Measurements from ENCODE around the gene NGFR. TPM values are rescaled to one million over a fixed set of nuclear protein-coding genes. Genes with fewer than 3 reads are reported as not detected.

NGFR gene
- total and polyA plus RNA-seq, 7 experiments from 2014 or later = 0.07 to 0.17 (median 0.16) TPM; not detected in 4

- Histone ChIP-seq H3K27ac (ENCODE audit: low read depth, low read length) (no peak overlapping the region), H3K9me3 (ENCODE audit: control insufficient read depth in 2 of 3, low read length in 3 of 3) (no peaks in the 10 kb centered on the region), H3K27me3 (ENCODE audit: control insufficient read depth in 2 of 2, insufficient read depth in 2 of 2, low read length in 2 of 2) (no peaks in the 10 kb centered on the region), H3K4me3 (ENCODE audit: low read length) (no peak overlapping the region), H3K36me3 (ENCODE audit: control insufficient read depth in 2 of 3, insufficient read depth in 3 of 3, low read length in 3 of 3) (no peaks in the 10 kb centered on the region), H3K4me1 (ENCODE audit: control insufficient read depth in 2 of 2, insufficient read depth in 2 of 2, low read length in 2 of 2) (no peaks in the 10 kb centered on the region)
- ATAC-seq = no peak
- intact Hi-C loops (cut with micrococcal nuclease) = no loop called here
- peaks cover 0 to 15% (median 4%) of the 10 kb centered on the region in 7 donors for H3K4me1 Mint-ChIP-seq
- H3K9me3 Mint-ChIP-seq = peaks cover 0 to 1% (median 0%) of the 10 kb centered on the region in 11 donors
- ChIA-PET POLR2A (no interaction called here), CTCF (no interaction called here)
- H3K4me3 Mint-ChIP-seq = no peak overlapping the region
- H3K27ac Mint-ChIP-seq = no peak overlapping the region
- peaks cover 19 to 26% (median 24%) of the 10 kb centered on the region in 5 donors for H3K27me3 Mint-ChIP-seq
- H3K36me3 Mint-ChIP-seq = no peaks in the 10 kb centered on the region
- DNase-seq = no peak
Measured at GRCh38 chr17:49452661-49453060, 42.4 kb upstream of the NGFR start.

GRCh38 chr17:49454050-49454449 is 41.0 kb upstream of the NGFR start:
- ChIA-PET POLR2A (no interaction called here), CTCF (no interaction called here)
- H3K4me3 ChIP-seq (ENCODE audit: low read length) = no peak overlapping the region
- no peak for ATAC-seq
- no peaks in the 10 kb centered on the region for H3K4me1 ChIP-seq (ENCODE audit: control insufficient read depth in 2 of 2, insufficient read depth in 2 of 2, low read length in 2 of 2)
- H3K4me3 Mint-ChIP-seq = no peak overlapping the region
- no peak overlapping the region for H3K27ac ChIP-seq (ENCODE audit: low read depth, low read length)
- peaks cover 0 to 15% (median 4%) of the 10 kb centered on the region in 7 donors for H3K4me1 Mint-ChIP-seq
- H3K9me3 ChIP-seq (ENCODE audit: control insufficient read depth in 2 of 3, low read length in 3 of 3) = no peaks in the 10 kb centered on the region
- H3K27me3 Mint-ChIP-seq = peaks cover 26 to 31% (median 30%) of the 10 kb centered on the region in 5 donors
- peaks cover 0 to 1% (median 0%) of the 10 kb centered on the region in 11 donors for H3K9me3 Mint-ChIP-seq
- H3K27me3 ChIP-seq (ENCODE audit: control insufficient read depth in 2 of 2, insufficient read depth in 2 of 2, low read length in 2 of 2) = no peaks in the 10 kb centered on the region
- intact Hi-C loops (cut with micrococcal nuclease) = no loop called here
- H3K27ac Mint-ChIP-seq = no peak overlapping the region
- DNase-seq = no peak
- H3K36me3 ChIP-seq (ENCODE audit: control insufficient read depth in 2 of 3, insufficient read depth in 3 of 3, low read length in 3 of 3) = no peaks in the 10 kb centered on the region
- H3K36me3 Mint-ChIP-seq = no peaks in the 10 kb centered on the region

GRCh38 chr17:49455272-49455861 is 39.7 kb upstream of the NGFR start:
- no peak overlapping the region for H3K4me3 ChIP-seq (ENCODE audit: low read length)
- Mint-ChIP-seq H3K4me1 (peaks cover 0 to 13% (median 3%) of the 10 kb centered on the region in 7 donors), H3K36me3 (peaks cover 0 to 4% (median 0%) of the 10 kb centered on the region in 5 donors), H3K27me3 (peaks cover 30 to 41% (median 38%) of the 10 kb centered on the region in 5 donors), H3K9me3 (no peaks in the 10 kb centered on the region), H3K4me3 (no peak overlapping the region), H3K27ac (no peak overlapping the region)
- no peak for DNase-seq
- H3K9me3 ChIP-seq (ENCODE audit: control insufficient read depth in 2 of 3, low read length in 3 of 3) = no peaks in the 10 kb centered on the region
- intact Hi-C loops (cut with micrococcal nuclease) = no loop called here
- H3K27ac ChIP-seq (ENCODE audit: low read depth, low read length) = no peak overlapping the region
- H3K4me1 ChIP-seq (ENCODE audit: control insufficient read depth in 2 of 2, insufficient read depth in 2 of 2, low read length in 2 of 2) = no peaks in the 10 kb centered on the region
- ChIA-PET CTCF (no interaction called here), POLR2A (no interaction called here)
- no peak for ATAC-seq
- no peaks in the 10 kb centered on the region for H3K27me3 ChIP-seq (ENCODE audit: control insufficient read depth in 2 of 2, insufficient read depth in 2 of 2, low read length in 2 of 2)
- no peaks in the 10 kb centered on the region for H3K36me3 ChIP-seq (ENCODE audit: control insufficient read depth in 2 of 3, insufficient read depth in 3 of 3, low read length in 3 of 3)

- peaks cover 0 to 4% (median 0%) of the 10 kb centered on the region in 5 donors for H3K36me3 Mint-ChIP-seq
- CTCF ChIA-PET = interaction anchor here (0.6 to 0.8 kb wide), 2 partner anchors 99 to 843 kb away, joined by 3 read pairs; no protein-coding TSS in a partner anchor
Measured at GRCh38 chr17:49456183-49456965, 38.7 kb upstream of the NGFR start.

GRCh38 chr17:49457564-49458535 is 37.2 kb upstream of the NGFR start:
- Mint-ChIP-seq H3K27me3 (peaks cover 34 to 50% (median 45%) of the 10 kb centered on the region in 5 donors), H3K4me3 (no peak overlapping the region), H3K9me3 (no peaks in the 10 kb centered on the region), H3K36me3 (peaks cover 0 to 4% (median 0%) of the 10 kb centered on the region in 5 donors), H3K27ac (no peak overlapping the region), H3K4me1 (peaks cover 0 to under 1% (median 0%) of the 10 kb centered on the region in 7 donors)
- ATAC-seq = no peak
- H3K9me3 ChIP-seq (ENCODE audit: control insufficient read depth in 2 of 3, low read length in 3 of 3) = no peaks in the 10 kb centered on the region
- intact Hi-C loops (cut with micrococcal nuclease) = no loop called here
- no peak for DNase-seq
- H3K4me3 ChIP-seq (ENCODE audit: low read length) = no peak overlapping the region
- POLR2A ChIA-PET = no interaction called here
- H3K36me3 ChIP-seq (ENCODE audit: control insufficient read depth in 2 of 3, insufficient read depth in 3 of 3, low read length in 3 of 3) = no peaks in the 10 kb centered on the region
- H3K27ac ChIP-seq (ENCODE audit: low read depth, low read length) = no peak overlapping the region
- peaks cover 0 to 2% of the 10 kb centered on the region in 2 donors for H3K27me3 ChIP-seq (ENCODE audit: control insufficient read depth in 2 of 2, insufficient read depth in 2 of 2, low read length in 2 of 2)
- no peaks in the 10 kb centered on the region for H3K4me1 ChIP-seq (ENCODE audit: control insufficient read depth in 2 of 2, insufficient read depth in 2 of 2, low read length in 2 of 2)
- CTCF ChIA-PET = interaction anchor here (0.7 kb wide), 1 partner anchor 91 kb away, joined by 3 read pairs; no protein-coding TSS in a partner anchor

More at GRCh38 chr17:49456183-49456965, 38.7 kb upstream of the NGFR start:
- Mint-ChIP-seq H3K27ac (no peak overlapping the region), H3K4me3 (no peak overlapping the region), H3K4me1 (peaks cover 0 to 4% (median 0%) of the 10 kb centered on the region in 7 donors), H3K27me3 (peaks cover 30 to 46% (median 42%) of the 10 kb centered on the region in 5 donors), H3K9me3 (no peaks in the 10 kb centered on the region)
- no peak overlapping the region for H3K4me3 ChIP-seq (ENCODE audit: low read length)
- H3K27ac ChIP-seq (ENCODE audit: low read depth, low read length) = no peak overlapping the region
- H3K4me1 ChIP-seq (ENCODE audit: control insufficient read depth in 2 of 2, insufficient read depth in 2 of 2, low read length in 2 of 2) = no peaks in the 10 kb centered on the region
- H3K36me3 ChIP-seq (ENCODE audit: control insufficient read depth in 2 of 3, insufficient read depth in 3 of 3, low read length in 3 of 3) = no peaks in the 10 kb centered on the region
- ATAC-seq (no peak), DNase-seq (no peak)
- POLR2A ChIA-PET = no interaction called here
- no peaks in the 10 kb centered on the region for H3K27me3 ChIP-seq (ENCODE audit: control insufficient read depth in 2 of 2, insufficient read depth in 2 of 2, low read length in 2 of 2)
- intact Hi-C loops (cut with micrococcal nuclease) = no loop called here
- H3K9me3 ChIP-seq (ENCODE audit: control insufficient read depth in 2 of 3, low read length in 3 of 3) = no peaks in the 10 kb centered on the region

- DNase-seq (no peak), ATAC-seq (no peak)
- H3K27ac ChIP-seq (ENCODE audit: low read depth, low read length) = no peak overlapping the region
- Mint-ChIP-seq H3K27ac (no peak overlapping the region), H3K36me3 (peaks cover 0 to 10% (median 0%) of the 10 kb centered on the region in 5 donors), H3K9me3 (peaks cover 0 to 16% (median 8%) of the 10 kb centered on the region in 11 donors), H3K4me3 (no peak overlapping the region), H3K4me1 (no peaks in the 10 kb centered on the region), H3K27me3 (peaks cover 34 to 65% (median 58%) of the 10 kb centered on the region in 5 donors)
- H3K4me3 ChIP-seq (ENCODE audit: low read length) = no peak overlapping the region
- H3K9me3 ChIP-seq (ENCODE audit: control insufficient read depth in 2 of 3, low read length in 3 of 3) = peaks cover 0 to 13% (median 0%) of the 10 kb centered on the region in 3 experiments
- no peaks in the 10 kb centered on the region for H3K4me1 ChIP-seq (ENCODE audit: control insufficient read depth in 2 of 2, insufficient read depth in 2 of 2, low read length in 2 of 2)
- ChIA-PET CTCF (no interaction called here), POLR2A (interaction anchor here (0.5 kb wide), 1 partner anchor 179 kb away, joined by 3 read pairs; no protein-coding TSS in a partner anchor)
- no peaks in the 10 kb centered on the region for H3K36me3 ChIP-seq (ENCODE audit: control insufficient read depth in 2 of 3, insufficient read depth in 3 of 3, low read length in 3 of 3)
- intact Hi-C loops (cut with micrococcal nuclease) = no loop called here
- H3K27me3 ChIP-seq (ENCODE audit: control insufficient read depth in 2 of 2, insufficient read depth in 2 of 2, low read length in 2 of 2) = peaks cover 0 to 2% of the 10 kb centered on the region in 2 donors
Measured at GRCh38 chr17:49459401-49459984, 35.6 kb upstream of the NGFR start.
